GM23338 (cell line): Measurements from ENCODE around the gene C11orf91.

Experiments used
- CREB1 ChIP-seq: fragments of 250-450 bp; sonication (Bioruptor Pico); IDR thresholded peaks from 2 replicates; pipeline ENCODE4 v1.5.0; 2020; ENCODE audit warnings: low read depth, mild to moderate bottlenecking, moderate library complexity
- EZH2 ChIP-seq: fragments of 200-600 bp; sonication (generic); IDR thresholded peaks from one replicate; pipeline ENCODE4 v1.8.0; 2017; ENCODE audit warnings: antibody characterized with exemption, mild to moderate bottlenecking, low read depth; ENCODE audit not compliant: unreplicated experiment
- JUNB ChIP-seq: IDR thresholded peaks from one replicate; pipeline ENCODE4 v1.6.1; 2016; ENCODE audit warnings: antibody characterized with exemption; ENCODE audit not compliant: unreplicated experiment
- POLR2AphosphoS5 ChIP-seq: IDR thresholded peaks from 2 replicates; pipeline ENCODE4 v1.6.1; 2016; ENCODE audit warnings: antibody characterized with exemption, low read depth
- REST ChIP-seq: IDR thresholded peaks from one replicate; pipeline ENCODE4 v1.6.1; 2018; ENCODE audit warnings: antibody characterized with exemption; ENCODE audit not compliant: unreplicated experiment
- TF ChIP-seq, protein P1 (sequence below), 2 experiments: fragments of 200-600 bp in 1 of 2; sonication (generic) in 1 of 2; conservative IDR thresholded peaks; 2 replicates each; pipeline versions ENCODE4 v1.5.1 to v1.6.1; 2016 to 2017; ENCODE audit warnings: antibody characterized with exemption in 2 of 2, low read depth in 2 of 2, mild to moderate bottlenecking in 2 of 2, moderate library complexity in 1 of 2

DNA sequence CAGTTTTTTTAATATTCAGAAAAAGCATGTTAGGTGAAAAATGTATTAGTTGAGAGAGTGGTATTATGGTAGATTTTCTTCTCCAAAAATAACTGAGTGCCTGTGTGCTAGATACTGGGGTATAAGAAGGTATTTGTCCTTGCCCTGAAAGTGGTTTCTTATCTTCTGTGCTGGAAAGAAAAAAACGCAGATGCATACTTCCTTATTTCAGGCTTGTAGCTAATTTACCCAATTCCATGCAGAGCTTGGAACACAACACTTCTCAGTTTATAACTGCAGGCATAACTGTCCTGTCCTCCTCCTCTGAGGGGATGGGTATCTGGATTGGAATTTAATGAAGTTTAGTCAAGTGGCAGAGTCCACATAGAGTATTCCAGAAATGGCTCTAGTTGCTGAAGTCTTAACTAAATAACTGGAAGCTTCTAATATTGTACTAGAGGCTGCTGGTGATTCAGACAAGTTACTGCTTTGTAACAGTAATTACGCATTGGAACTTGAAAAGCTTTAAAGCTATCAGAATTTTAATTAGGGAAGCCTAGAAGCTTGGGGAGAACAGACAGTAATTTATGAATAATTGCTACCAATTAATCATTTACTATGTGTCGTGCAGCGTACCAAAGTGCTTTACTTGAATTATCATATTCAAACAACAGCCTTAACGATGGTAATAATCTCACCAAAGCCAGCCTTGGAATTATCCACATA lies 12.7 kb upstream of the C11orf91 start:
- no peak for TF ChIP-seq POLR2AphosphoS5
- TF ChIP-seq, protein P1, sequence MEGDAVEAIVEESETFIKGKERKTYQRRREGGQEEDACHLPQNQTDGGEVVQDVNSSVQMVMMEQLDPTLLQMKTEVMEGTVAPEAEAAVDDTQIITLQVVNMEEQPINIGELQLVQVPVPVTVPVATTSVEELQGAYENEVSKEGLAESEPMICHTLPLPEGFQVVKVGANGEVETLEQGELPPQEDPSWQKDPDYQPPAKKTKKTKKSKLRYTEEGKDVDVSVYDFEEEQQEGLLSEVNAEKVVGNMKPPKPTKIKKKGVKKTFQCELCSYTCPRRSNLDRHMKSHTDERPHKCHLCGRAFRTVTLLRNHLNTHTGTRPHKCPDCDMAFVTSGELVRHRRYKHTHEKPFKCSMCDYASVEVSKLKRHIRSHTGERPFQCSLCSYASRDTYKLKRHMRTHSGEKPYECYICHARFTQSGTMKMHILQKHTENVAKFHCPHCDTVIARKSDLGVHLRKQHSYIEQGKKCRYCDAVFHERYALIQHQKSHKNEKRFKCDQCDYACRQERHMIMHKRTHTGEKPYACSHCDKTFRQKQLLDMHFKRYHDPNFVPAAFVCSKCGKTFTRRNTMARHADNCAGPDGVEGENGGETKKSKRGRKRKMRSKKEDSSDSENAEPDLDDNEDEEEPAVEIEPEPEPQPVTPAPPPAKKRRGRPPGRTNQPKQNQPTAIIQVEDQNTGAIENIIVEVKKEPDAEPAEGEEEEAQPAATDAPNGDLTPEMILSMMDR (conservative IDR thresholded peaks at IDR 0.05; ENCODE audit: low read depth in 2 of 2), result no peak
- no peak for TF ChIP-seq EZH2
- TF ChIP-seq REST, result no peak
- TF ChIP-seq JUNB, result no peak
- TF ChIP-seq CREB1 (CRISPR knock-in tag), result no peak
